ENCODE measurements around the gene OLA1. TPM values are rescaled to one million over a fixed set of nuclear protein-coding genes. Genes with fewer than 3 reads are reported as not detected.

OLA1 gene
- total and polyA plus RNA-seq, 9 of the 15 experiments (the other 6 are each of a cell fraction or from before 2014, with no cell fraction given), result 208 to 353 (median 225) TPM

DNA sequence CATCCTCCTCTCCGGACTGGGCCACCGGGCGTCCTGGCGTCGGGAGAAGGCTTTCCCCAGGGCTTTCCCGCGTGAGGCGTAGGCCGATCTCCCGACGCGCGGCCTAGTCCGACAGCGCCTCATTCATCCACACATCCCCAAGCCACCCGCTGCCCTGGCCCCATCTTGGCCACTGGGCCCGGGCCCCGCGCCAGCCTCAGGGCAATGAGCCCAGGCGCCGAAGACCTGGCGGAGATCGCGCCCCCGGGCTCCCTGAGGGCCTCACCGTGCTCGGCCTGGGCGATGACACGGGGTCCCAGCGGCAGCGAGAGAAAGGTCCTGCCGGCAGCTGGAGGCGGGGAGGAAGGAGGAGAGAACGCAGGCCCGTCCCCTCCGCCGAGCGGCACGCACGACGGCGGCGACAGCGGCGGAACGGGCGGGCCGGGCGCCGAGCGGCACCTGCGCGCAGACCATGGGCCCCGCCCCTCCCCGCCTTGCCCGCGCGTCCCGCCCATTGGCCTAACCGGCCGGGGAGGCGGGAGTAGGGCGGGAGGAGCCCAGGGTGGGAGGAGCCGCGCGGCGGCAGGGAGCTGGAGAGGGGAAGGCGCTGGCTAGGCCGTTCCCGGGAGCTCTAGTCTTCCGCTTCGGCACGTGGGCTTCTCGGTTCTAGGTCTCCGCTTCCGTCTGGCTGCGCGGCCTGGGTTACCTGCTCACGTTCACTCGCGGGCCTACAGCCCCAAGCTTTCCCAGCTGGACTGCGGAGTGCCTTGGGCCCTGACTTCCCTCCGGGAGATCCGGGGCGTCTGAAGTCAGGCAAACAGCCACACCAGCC, at the start of gene OLA1 (continued):
- TF ChIP-seq NR4A1 (CRISPR knock-in tag; IDR thresholded peaks at IDR 0.05) (no peak; the same call in 1 of the 2 replicates), NR4A1 (tag; IDR thresholded peaks at IDR 0.05) (no peak), PTTG1 (tag; IDR thresholded peaks at IDR 0.05; ENCODE audit: low read depth) (no peak), NEUROD1 (IDR thresholded peaks at IDR 0.05; ENCODE audit: borderline replicate concordance, low read depth, low read length, partially characterized antibody) (peak; percentile 25), POLR2H (tag; IDR thresholded peaks at IDR 0.05; ENCODE audit: low read depth) (peak; percentile 91), BDP1 (IDR thresholded peaks at IDR 0.05; ENCODE audit: insufficient read depth, insufficient read length) (no peak), SP1 (CRISPR knock-in tag; IDR thresholded peaks at IDR 0.05) (peak; percentile 80), CTBP1 (IDR thresholded peaks at IDR 0.05; ENCODE audit: borderline replicate concordance) (peak; percentile 100), HDAC1 (IDR thresholded peaks at IDR 0.05) (peak in 1 of 2 experiments; percentile 77; a peak in 2 of 4 replicates), TCF7L2 (IDR thresholded peaks at IDR 0.05; ENCODE audit: low read depth, low read length) (0 out of 2 replicates have a peak, but pooled peaks have one; percentile 19), ZNF232 (CRISPR knock-in tag; IDR thresholded peaks at IDR 0.05) (no peak), ESRRA (IDR thresholded peaks at IDR 0.05; ENCODE audit: borderline replicate concordance, low read depth) (0 out of 2 replicates have a peak, but pooled peaks have one; percentile 23)
- TF ChIP-seq, protein P1, sequence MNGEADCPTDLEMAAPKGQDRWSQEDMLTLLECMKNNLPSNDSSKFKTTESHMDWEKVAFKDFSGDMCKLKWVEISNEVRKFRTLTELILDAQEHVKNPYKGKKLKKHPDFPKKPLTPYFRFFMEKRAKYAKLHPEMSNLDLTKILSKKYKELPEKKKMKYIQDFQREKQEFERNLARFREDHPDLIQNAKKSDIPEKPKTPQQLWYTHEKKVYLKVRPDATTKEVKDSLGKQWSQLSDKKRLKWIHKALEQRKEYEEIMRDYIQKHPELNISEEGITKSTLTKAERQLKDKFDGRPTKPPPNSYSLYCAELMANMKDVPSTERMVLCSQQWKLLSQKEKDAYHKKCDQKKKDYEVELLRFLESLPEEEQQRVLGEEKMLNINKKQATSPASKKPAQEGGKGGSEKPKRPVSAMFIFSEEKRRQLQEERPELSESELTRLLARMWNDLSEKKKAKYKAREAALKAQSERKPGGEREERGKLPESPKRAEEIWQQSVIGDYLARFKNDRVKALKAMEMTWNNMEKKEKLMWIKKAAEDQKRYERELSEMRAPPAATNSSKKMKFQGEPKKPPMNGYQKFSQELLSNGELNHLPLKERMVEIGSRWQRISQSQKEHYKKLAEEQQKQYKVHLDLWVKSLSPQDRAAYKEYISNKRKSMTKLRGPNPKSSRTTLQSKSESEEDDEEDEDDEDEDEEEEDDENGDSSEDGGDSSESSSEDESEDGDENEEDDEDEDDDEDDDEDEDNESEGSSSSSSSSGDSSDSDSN (IDR thresholded peaks at IDR 0.05; ENCODE audit: borderline replicate concordance in 1 of 2, low read depth in 2 of 2, low read length in 2 of 2), result peak in 1 of 2 experiments; percentile 89; a peak in 2 of 4 replicates
- TF ChIP-seq, protein P2, sequence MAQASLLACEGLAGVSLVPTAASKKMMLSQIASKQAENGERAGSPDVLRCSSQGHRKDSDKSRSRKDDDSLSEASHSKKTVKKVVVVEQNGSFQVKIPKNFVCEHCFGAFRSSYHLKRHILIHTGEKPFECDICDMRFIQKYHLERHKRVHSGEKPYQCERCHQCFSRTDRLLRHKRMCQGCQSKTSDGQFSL (CRISPR knock-in tag; IDR thresholded peaks at IDR 0.05), result peak; percentile 27; the same call in 1 of the 2 replicates
- TF ChIP-seq, protein P2 (tag; IDR thresholded peaks at IDR 0.05), result no peak
- TF ChIP-seq, protein P3, sequence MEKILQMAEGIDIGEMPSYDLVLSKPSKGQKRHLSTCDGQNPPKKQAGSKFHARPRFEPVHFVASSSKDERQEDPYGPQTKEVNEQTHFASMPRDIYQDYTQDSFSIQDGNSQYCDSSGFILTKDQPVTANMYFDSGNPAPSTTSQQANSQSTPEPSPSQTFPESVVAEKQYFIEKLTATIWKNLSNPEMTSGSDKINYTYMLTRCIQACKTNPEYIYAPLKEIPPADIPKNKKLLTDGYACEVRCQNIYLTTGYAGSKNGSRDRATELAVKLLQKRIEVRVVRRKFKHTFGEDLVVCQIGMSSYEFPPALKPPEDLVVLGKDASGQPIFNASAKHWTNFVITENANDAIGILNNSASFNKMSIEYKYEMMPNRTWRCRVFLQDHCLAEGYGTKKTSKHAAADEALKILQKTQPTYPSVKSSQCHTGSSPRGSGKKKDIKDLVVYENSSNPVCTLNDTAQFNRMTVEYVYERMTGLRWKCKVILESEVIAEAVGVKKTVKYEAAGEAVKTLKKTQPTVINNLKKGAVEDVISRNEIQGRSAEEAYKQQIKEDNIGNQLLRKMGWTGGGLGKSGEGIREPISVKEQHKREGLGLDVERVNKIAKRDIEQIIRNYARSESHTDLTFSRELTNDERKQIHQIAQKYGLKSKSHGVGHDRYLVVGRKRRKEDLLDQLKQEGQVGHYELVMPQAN (IDR thresholded peaks at IDR 0.05; ENCODE audit: borderline replicate concordance), result peak; percentile 84
- TF ChIP-seq, protein P4, sequence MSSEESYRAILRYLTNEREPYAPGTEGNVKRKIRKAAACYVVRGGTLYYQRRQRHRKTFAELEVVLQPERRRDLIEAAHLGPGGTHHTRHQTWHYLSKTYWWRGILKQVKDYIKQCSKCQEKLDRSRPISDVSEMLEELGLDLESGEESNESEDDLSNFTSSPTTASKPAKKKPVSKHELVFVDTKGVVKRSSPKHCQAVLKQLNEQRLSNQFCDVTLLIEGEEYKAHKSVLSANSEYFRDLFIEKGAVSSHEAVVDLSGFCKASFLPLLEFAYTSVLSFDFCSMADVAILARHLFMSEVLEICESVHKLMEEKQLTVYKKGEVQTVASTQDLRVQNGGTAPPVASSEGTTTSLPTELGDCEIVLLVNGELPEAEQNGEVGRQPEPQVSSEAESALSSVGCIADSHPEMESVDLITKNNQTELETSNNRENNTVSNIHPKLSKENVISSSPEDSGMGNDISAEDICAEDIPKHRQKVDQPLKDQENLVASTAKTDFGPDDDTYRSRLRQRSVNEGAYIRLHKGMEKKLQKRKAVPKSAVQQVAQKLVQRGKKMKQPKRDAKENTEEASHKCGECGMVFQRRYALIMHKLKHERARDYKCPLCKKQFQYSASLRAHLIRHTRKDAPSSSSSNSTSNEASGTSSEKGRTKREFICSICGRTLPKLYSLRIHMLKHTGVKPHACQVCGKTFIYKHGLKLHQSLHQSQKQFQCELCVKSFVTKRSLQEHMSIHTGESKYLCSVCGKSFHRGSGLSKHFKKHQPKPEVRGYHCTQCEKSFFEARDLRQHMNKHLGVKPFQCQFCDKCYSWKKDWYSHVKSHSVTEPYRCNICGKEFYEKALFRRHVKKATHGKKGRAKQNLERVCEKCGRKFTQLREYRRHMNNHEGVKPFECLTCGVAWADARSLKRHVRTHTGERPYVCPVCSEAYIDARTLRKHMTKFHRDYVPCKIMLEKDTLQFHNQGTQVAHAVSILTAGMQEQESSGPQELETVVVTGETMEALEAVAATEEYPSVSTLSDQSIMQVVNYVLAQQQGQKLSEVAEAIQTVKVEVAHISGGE (CRISPR knock-in tag; IDR thresholded peaks at IDR 0.05), result peak in 1 of 3 experiments; percentile 82; a peak in 2 of 6 replicates

All from K562 (cell line).